GM12872 (cell line): ENCODE results near the gene SLC24A3.

Experiments used
- CTCF ChIP-seq: IDR thresholded peaks from 3 replicates; pipeline ENCODE4 v1.5.1; 2011; ENCODE audit warnings: low read depth, mild to moderate bottlenecking, low read length, moderate library complexity; ENCODE audit not compliant: insufficient read depth

SLC24A3 gene

GRCh38 chr20:19720991-19721390 is 508.5 kb downstream of the SLC24A3 start:
- TF ChIP-seq CTCF = no peak

GRCh38 chr20:19723051-19723450 is 510.6 kb downstream of the SLC24A3 start:
- no peak for TF ChIP-seq CTCF

GRCh38 chr20:19723813-19724430 is 511.5 kb downstream of the SLC24A3 start:
- no peak for TF ChIP-seq CTCF

- TF ChIP-seq CTCF = no peak
These were observed 512.9 kb downstream of the SLC24A3 start for GRCh38 chr20:19725373-19725772.

- no peak for TF ChIP-seq CTCF
These were observed 513.5 kb downstream of the SLC24A3 start for GRCh38 chr20:19725814-19726525.

GRCh38 chr20:19727251-19727847 is 514.9 kb downstream of the SLC24A3 start:
- TF ChIP-seq CTCF = no peak

GRCh38 chr20:19729672-19730071 is 517.2 kb downstream of the SLC24A3 start:
- no peak for TF ChIP-seq CTCF
